Fibroblast of lung (primary cell): ENCODE results near the gene TXNRD2.

Experiments used
- EZH2 ChIP-seq: IDR thresholded peaks from 2 replicates; pipeline ENCODE4 v1.5.1; 2012; ENCODE audit warnings: low read length, control low read depth, mild to moderate bottlenecking; ENCODE audit errors: missing control alignments
- TF ChIP-seq, protein P1 (sequence below), 2 donors: IDR thresholded peaks in 1 of 2; conservative IDR thresholded peaks in 1 of 2; 1 replicate in 1 of 2; 2 replicates in 1 of 2; pipeline ENCODE4 v1.5.1; 2011 to 2012; ENCODE audit warnings: low read length in 2 of 2, control low read depth in 1 of 2, inconsistent platforms in 1 of 2, low read depth in 1 of 2, mild to moderate bottlenecking in 1 of 2

DNA sequence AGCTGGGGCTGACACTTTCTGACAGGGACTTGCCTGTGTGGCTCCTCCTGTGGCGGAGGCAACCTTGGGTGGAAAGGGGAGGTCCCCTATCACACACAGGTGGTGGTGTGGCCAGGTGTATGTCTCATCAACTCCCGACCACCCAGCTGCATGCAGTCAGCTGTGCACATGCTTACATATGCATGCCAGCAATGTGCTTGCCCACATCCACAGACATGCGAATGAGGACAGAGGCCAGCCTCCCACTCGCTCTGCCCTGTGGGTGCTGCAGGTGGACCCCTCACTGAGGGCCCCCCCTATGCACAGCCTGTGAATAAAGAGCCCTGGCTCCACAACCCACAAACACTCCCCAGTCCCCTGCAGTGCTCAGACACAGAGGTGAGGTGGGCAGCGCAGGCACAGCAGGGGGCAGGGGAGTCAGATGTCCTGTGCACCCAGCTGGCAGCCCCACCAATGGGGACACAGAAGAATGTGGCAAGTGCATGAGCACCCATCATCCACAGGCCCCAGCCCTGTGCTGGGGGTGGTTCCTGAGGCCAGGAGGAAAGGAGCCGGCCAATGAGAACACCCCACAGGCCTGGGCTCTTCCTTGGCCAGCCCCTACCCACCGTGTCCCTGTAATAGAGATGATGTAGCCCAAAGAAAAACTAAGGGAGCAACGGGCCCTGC lies 96.4 kb downstream of the TXNRD2 start:
- TF ChIP-seq, protein P1, sequence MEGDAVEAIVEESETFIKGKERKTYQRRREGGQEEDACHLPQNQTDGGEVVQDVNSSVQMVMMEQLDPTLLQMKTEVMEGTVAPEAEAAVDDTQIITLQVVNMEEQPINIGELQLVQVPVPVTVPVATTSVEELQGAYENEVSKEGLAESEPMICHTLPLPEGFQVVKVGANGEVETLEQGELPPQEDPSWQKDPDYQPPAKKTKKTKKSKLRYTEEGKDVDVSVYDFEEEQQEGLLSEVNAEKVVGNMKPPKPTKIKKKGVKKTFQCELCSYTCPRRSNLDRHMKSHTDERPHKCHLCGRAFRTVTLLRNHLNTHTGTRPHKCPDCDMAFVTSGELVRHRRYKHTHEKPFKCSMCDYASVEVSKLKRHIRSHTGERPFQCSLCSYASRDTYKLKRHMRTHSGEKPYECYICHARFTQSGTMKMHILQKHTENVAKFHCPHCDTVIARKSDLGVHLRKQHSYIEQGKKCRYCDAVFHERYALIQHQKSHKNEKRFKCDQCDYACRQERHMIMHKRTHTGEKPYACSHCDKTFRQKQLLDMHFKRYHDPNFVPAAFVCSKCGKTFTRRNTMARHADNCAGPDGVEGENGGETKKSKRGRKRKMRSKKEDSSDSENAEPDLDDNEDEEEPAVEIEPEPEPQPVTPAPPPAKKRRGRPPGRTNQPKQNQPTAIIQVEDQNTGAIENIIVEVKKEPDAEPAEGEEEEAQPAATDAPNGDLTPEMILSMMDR (conservative IDR thresholded peaks at IDR 0.05 in 1 of 2, IDR thresholded peaks at IDR 0.05 in 1 of 2; ENCODE audit: low read depth in 1 of 2, low read length in 2 of 2), result no peak
- TF ChIP-seq EZH2, result no peak
